Spinal cord (tissue), 4 donors: Measurements from ENCODE around the gene KIRREL3. TPM values are rescaled to one million over a fixed set of nuclear protein-coding genes. Genes with fewer than 3 reads are reported as not detected.

Experiments
- polyA plus RNA-seq, 2 donors: library from polyadenylated mRNA; unstranded; fragments of 120-200 nt; gene quantifications; one replicate each; pipeline ENCODE4 v1.2.1, GENCODE V29; 2013; ENCODE audit not compliant: insufficient read length in 2 of 2
- small RNA-seq: library from RNA; depleted of rRNA; stranded (forward); fragments of <200 nt; gene quantifications from one replicate; pipeline ENCODE3, GENCODE V24; 2014; ENCODE audit warnings: low replicate concordance
- total RNA-seq, 2 donors: library from RNA; depleted of rRNA in 1 of 2; stranded (reverse); fragments of 120-200 nt in 1 of 2; fragments of >200 nt in 1 of 2; gene quantifications; one replicate each; pipeline versions ENCODE4 v1.2.3 to v1.2.4, GENCODE V29; 2013 to 2014

KIRREL3 gene
- total and polyA plus RNA-seq, 4 donors, result 10.0 to 58.1 (median 31.7) TPM

Small RNAs within 50 kb of the gene (small RNA-seq; reads per million reads assigned to genes)
- gene AP001318.3 (not detected), gene MIR3167 (0.06 reads per million)
